Left ventricle myocardium inferior (tissue), 1 donor: ENCODE data around the gene GAA. TPM values are rescaled to one million over a fixed set of nuclear protein-coding genes. Genes with fewer than 3 reads are reported as not detected.

ENCODE experiments used
- DNase-seq: peaks from one replicate; pipeline ENCODE4 v3.0.0-alpha.2; 2020
- H3K27ac ChIP-seq: fragments of 200-600 bp; replicated peaks from 2 replicates; pipeline ENCODE4 v1.8.0; 2021
- H3K27me3 ChIP-seq: fragments of 200-600 bp; 2 replicates; pipeline ENCODE4 v1.8.0; 2021; ENCODE audit warnings: low read depth
- H3K36me3 ChIP-seq: fragments of 200-600 bp; 2 replicates; pipeline ENCODE4 v1.8.0; 2021
- H3K4me1 ChIP-seq: fragments of 200-600 bp; 2 replicates; pipeline ENCODE4 v1.8.0; 2021
- H3K4me3 ChIP-seq: fragments of 200-600 bp; 2 replicates; pipeline ENCODE4 v1.8.0; 2021; ENCODE audit warnings: mild to moderate bottlenecking, moderate library complexity
- H3K9me3 ChIP-seq: fragments of 200-600 bp; replicated peaks from 2 replicates; pipeline ENCODE4 v1.8.0; 2021
- intact Hi-C: fragments of 100-400 bp; cut with micrococcal nuclease; formaldehyde crosslinking; loops from one replicate; pipeline ENCODE4 v1.11.0; 2022
- total RNA-seq: library from RNA; stranded (reverse); fragmentation: NEBNext Ultra II Directional; extraction: Animal tissue kit (Norgen Biotek cat#: 25700); gene quantifications from one replicate; pipeline ENCODE4 v1.2.1, GENCODE V29; 2021
- TF ChIP-seq, protein P1 (sequence below): fragments of 200-600 bp; IDR thresholded peaks from 2 replicates; pipeline ENCODE4 v1.8.0; 2021; ENCODE audit warnings: antibody characterized with exemption, mild to moderate bottlenecking, borderline replicate concordance
- donor health status: DM: no; HTN: yes; CAD: no; lungs with severe emphysema.

The GAA gene
- total RNA-seq, 1 donor from 2014 or later, result 44.4 TPM

DNA sequence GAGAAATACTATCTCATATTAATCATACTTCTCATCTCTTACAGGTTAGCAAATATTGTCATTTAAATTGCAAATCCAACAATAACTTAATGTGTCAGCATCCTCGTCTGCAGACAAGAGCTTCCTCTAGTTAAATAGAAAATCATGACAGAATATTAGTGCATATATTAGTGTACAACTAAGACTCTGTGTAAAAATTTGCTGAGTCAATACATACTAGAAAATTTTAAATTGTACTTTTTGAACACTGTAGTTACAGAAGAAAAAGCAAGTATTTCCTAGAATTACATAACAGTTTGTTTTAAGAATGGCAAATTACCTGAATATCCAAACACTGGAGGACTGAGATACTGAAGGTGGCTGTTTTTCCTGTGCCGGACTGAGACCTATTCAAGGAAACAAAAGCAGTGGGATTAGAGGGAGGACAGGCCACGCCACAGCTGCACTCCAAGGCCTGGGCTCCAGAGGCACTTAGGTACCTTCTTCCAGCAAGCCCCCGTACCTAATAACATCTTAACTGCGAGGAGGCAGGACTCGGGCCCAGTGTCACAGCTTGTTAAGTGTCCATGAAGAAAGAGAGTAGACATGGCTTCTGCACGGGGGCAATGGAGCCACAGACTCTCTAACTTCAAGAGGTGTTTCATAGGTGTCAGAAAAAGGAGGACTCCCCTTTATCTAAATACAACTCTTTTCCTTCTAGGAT, 40.2 kb downstream of the GAA start:
- intact Hi-C loops, result no loop called here
- DNase-seq, result no peak
- H3K4me3 ChIP-seq, result no peak overlapping the region
- peaks cover 77% of the 10 kb centered on the region for H3K36me3 ChIP-seq
- H3K4me1 ChIP-seq, result peaks cover 28% of the 10 kb centered on the region
- TF ChIP-seq, protein P1, sequence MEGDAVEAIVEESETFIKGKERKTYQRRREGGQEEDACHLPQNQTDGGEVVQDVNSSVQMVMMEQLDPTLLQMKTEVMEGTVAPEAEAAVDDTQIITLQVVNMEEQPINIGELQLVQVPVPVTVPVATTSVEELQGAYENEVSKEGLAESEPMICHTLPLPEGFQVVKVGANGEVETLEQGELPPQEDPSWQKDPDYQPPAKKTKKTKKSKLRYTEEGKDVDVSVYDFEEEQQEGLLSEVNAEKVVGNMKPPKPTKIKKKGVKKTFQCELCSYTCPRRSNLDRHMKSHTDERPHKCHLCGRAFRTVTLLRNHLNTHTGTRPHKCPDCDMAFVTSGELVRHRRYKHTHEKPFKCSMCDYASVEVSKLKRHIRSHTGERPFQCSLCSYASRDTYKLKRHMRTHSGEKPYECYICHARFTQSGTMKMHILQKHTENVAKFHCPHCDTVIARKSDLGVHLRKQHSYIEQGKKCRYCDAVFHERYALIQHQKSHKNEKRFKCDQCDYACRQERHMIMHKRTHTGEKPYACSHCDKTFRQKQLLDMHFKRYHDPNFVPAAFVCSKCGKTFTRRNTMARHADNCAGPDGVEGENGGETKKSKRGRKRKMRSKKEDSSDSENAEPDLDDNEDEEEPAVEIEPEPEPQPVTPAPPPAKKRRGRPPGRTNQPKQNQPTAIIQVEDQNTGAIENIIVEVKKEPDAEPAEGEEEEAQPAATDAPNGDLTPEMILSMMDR, result no peak
- H3K27me3 ChIP-seq, result no peaks in the 10 kb centered on the region
- no peak overlapping the region for H3K27ac ChIP-seq
- H3K9me3 ChIP-seq, result no peaks in the 10 kb centered on the region

DNA sequence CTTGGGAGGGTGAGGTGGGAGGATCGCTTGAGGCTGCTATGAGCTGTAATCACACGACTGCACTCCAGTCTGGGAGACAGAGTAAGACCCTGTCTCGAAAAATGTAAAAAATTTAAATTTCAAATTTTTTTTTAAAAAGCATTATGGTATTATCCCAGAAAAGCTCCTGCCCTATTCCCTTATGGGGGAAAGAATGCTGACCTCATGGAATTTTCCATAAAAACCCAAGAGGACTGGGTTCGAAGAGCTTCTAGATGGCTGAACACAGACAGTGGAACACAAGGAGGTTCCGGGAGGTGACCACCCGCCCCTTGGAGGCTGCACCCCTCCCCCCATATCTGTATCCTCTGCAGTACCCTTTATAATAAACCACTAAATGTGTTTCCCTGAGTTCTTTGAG, 41.5 kb downstream of the GAA start:
- intact Hi-C loops, result no loop called here
- H3K9me3 ChIP-seq, result no peaks in the 10 kb centered on the region
- H3K27me3 ChIP-seq, result no peaks in the 10 kb centered on the region
- H3K27ac ChIP-seq, result no peak overlapping the region
- H3K4me3 ChIP-seq, result no peak overlapping the region
- H3K36me3 ChIP-seq, result peaks cover 64% of the 10 kb centered on the region
- TF ChIP-seq, protein P1, result no peak
- no peak for DNase-seq
- H3K4me1 ChIP-seq, result peaks cover 37% of the 10 kb centered on the region

DNA sequence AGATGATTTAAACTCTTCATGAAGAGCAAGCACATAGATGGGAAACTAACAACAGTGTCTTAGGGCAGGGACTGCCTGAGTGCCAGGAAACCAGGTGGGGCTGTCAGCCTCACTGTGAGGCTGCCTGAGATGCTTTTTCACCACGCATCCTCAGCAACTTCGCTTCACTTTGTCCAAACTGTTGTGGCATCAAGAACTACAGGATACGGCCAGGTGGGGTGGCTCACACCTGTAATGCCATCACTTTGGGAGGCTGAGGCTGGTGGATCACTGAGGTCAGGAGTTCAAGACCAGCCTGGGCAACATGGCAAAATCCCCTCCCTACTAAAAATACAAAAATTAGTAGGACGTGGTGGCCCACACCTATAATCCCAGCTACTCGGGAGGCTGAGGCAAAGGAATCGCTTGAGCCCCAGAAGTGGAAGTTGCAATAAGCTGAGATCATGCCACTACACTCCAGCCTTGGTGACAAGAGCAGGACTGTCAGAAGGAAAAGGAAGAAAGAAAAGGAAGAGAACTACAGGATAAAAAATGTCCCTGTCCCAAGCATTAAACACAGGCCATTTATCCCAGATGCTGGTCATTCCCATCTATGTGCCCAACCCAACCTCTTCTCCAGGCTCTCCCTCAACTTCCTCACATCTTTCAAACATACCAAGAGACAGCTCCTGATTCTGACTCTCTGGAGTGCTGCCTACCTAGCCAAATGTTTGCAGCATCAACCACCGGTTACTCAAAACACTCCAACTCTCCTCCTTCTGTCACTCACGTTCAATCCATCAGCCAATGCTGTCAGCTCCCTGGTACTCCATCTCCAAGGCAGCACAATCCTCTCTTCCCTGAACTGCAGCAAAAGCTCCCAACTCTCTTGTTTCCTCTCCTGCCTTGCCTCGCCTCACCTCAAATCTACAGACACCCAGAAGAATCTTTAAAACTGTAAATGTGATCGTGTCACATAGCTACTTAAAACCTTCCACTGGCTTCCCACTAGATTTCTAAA, 44.0 kb downstream of the GAA start:
- peaks cover 44% of the 10 kb centered on the region for H3K4me1 ChIP-seq
- no peaks in the 10 kb centered on the region for H3K27me3 ChIP-seq
- H3K27ac ChIP-seq, result no peak overlapping the region
- H3K9me3 ChIP-seq, result no peaks in the 10 kb centered on the region
- H3K4me3 ChIP-seq, result peak overlapping the region; percentile 99
- TF ChIP-seq, protein P1, result no peak
- no peak for DNase-seq
- peaks cover 39% of the 10 kb centered on the region for H3K36me3 ChIP-seq
- intact Hi-C loops, result no loop called here

DNA sequence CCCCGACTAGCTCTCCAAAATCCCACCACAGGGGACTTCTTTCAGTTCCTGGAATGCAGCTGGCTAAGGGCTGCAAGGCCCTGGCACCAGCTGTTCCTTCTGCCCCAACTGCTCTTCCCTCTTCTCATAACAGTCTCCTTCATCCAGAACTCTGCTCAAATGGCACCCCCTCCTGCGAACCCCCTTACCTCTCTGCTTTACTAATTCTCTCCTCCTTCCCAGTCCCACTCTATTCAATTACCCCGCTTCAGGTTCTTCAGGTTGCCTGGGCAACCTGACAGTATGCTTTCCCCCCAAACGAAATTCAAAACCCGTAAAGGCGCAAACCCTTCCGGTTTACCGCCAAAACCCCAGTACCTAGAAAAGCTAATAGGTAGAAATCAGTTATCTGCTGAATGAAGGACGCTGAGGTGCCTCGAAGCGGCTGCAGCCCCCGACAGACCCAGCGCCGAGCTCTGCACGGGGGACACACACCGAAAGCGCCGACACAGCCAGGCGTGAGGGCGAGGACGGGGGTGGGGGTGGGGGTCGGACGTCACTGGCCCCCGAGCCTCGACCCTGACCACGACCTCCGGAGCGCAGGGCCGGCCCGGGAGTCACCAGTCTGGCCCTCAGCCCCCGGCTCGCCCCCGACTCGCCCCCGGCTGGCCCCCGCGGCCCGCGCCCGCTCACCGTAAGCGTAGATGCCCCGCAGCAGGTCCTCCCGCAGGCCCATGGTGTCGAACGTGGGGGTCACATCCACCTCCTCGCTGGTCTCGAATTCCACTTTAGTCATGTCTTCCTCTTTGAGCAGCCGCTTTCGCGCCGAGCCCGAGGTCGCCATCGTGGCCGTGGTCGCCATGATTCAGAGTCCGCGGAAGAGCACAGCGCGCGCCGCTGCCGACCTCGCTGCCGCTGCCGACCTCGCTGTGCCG, 45.0 kb downstream of the GAA start:
- H3K4me1 ChIP-seq, result peaks cover 44% of the 10 kb centered on the region
- H3K36me3 ChIP-seq, result peaks cover 29% of the 10 kb centered on the region
- no peaks in the 10 kb centered on the region for H3K27me3 ChIP-seq
- no peak for DNase-seq
- TF ChIP-seq, protein P1, result no peak
- no peaks in the 10 kb centered on the region for H3K9me3 ChIP-seq
- H3K4me3 ChIP-seq, result peak overlapping the region; percentile 99
- intact Hi-C loops, result no loop called here
- peak overlapping the region; percentile 96 for H3K27ac ChIP-seq
